T-helper 2 cell treated with Interferon-gamma antibody and Interleukin-4, amounts not matched to agents 100 ng/mL and 5 ng/mL, for 36 hours (primary cell): ENCODE measurements around the gene STAG2. TPM values are rescaled to one million over a fixed set of nuclear protein-coding genes. Genes with fewer than 3 reads are reported as not detected.
"Not testable (repeated sequence)": the region's sequence is repeated elsewhere in the genome, so short reads cannot be mapped to it uniquely, and the experiment has no call there.

ENCODE experiments used
- intact Hi-C: fragments of 100-400 bp; cut with micrococcal nuclease; formaldehyde crosslinking; loops from one replicate; pipeline ENCODE4 v1.15.1; 2023
- total RNA-seq: library from RNA; stranded (reverse); gene quantifications from 2 replicates; pipeline ENCODE4 v1.2.3, GENCODE V29; 2022

Gene STAG2
- total RNA-seq, 1 donor from 2014 or later: 73.3 TPM

GRCh38 chrX:124028182-124028581 is 66.7 kb downstream of the STAG2 start:
- intact Hi-C loops: no loop called here

DNA sequence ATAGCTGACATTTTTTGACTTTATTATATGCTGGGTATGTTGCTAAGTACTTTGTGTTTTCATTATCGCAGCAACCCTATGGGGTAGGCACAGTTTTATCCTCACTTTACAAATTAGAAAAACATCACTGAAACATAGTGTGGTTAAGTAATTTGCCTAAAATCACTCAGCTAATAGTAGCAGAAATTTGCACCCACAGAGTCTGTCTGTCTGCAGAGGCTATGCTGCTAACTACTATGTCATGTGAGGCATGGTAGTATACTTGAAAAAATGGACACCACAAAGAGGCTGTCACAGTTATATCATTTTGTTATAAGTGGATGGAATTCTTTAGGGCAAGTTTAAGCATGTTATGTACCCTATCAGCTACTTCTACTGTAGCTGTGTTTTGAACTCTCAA is 69.0 kb downstream of the STAG2 start:
- intact Hi-C loops: no loop called here

- intact Hi-C loops: no loop called here
Observed at GRCh38 chrX:124033821-124034220, 72.3 kb downstream of the STAG2 start.

- intact Hi-C loops: no loop called here
Observed at GRCh38 chrX:124035657-124036056, 74.2 kb downstream of the STAG2 start.

DNA sequence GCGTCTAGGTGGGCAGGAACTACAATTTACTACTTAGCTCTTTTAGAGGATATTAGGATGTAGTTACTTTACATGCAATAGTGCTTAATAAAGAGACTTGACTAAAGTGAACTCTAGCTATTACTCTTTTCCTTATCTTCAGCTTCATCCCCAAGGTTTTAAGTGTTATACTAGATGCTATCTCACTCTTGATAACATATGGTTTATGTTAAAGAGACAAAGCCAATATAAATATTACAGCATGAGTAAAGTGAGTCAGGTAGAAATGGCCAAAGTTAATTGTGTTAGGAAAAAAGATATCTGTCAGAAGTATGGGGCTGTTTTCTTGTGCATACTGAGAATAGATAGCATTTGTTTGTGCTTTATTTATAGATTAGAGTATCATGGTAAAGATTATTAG is 80.5 kb downstream of the STAG2 start:
- intact Hi-C loops: no loop called here

GRCh38 chrX:124045109-124045508 is 83.6 kb downstream of the STAG2 start:
- intact Hi-C loops: no loop called here

GRCh38 chrX:124084417-124084816 is 122.9 kb downstream of the STAG2 start:
- intact Hi-C loops: not testable (repeated sequence)

DNA sequence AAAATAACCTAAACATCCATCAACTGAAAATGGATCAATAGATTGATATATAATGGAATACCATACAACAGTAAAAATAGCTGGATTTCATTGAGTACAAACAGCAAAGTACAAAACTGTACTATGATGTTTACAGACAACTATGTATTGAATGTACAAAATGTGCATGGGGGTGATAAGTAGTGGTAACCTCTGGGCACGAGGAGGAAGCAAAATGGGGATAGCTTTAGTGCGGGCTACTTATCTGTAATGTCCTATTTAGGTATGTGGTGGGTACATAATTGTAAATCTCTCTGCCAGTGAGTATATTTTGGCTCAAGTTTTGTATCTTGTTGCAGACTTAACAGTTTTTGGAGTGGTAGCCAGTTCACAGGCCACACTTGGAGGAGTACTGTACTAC is 123.6 kb downstream of the STAG2 start:
- intact Hi-C loops: loop anchor here (5.0 kb wide), 1 partner anchor 132 kb away; no protein-coding TSS in a partner anchor

GRCh38 chrX:124086411-124086810 is 124.9 kb downstream of the STAG2 start:
- intact Hi-C loops: loop anchor here (1.0 to 5.0 kb wide), 4 partner anchors 22 to 207 kb away; no protein-coding TSS in a partner anchor

GRCh38 chrX:124087000-124087746 is 125.7 kb downstream of the STAG2 start:
- intact Hi-C loops: loop anchor here (1.0 to 5.0 kb wide), 4 partner anchors 23 to 208 kb away; no protein-coding TSS in a partner anchor

DNA sequence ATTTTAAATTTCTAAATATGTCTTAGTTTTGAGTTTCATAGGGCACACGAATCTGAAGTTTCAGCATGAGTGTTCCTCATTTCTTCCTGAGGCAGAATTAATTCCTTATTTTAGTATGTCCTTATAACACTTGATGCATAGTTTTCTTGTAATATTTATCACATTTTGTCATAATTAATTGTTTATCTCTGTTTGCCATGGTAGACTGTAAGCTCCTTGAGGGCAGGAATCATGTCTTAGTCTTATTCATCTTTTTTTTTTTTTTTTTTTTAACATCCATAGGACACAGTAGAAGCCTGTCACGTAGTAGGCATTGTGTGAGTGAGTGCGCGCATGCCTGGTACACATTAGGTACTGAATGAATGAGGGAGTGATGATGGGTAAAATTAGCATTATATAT is 131.7 kb downstream of the STAG2 start:
- intact Hi-C loops: loop anchor here (5.0 to 10.0 kb wide), 2 partner anchors 254 to 292 kb away; partner anchors contain the start of gene SH2D1A

GRCh38 chrX:124097116-124097515 is 135.6 kb downstream of the STAG2 start:
- intact Hi-C loops: loop anchor here (10.0 kb wide), 1 partner anchor 288 kb away; no protein-coding TSS in a partner anchor

DNA sequence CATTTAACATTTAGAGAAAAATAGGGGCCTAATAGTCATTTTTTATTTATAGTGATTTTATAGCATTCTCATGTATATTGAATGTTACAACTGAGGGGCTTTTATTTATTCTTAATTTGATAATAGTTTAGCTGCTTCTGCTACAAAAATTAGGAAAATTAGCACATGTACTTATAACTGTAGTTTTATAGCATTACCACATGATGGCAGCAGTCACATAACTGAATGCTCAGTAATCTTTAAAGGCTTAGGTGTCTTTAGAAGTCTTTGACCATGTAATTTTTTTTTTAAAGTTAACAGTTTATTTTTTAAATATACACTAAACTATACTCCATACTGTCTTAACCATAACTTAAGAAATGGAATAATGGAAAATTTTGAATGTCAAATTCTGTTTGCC is 136.6 kb downstream of the STAG2 start:
- intact Hi-C loops: loop anchor here (10.0 kb wide), 1 partner anchor 287 kb away; no protein-coding TSS in a partner anchor

GRCh38 chrX:124103966-124104365 is 142.5 kb downstream of the STAG2 start:
- intact Hi-C loops: no loop called here

- intact Hi-C loops: not testable (repeated sequence)
Observed at GRCh38 chrX:124104512-124104911, 143.0 kb downstream of the STAG2 start.

- intact Hi-C loops: no loop called here
Observed at GRCh38 chrX:124113621-124114600, 152.4 kb downstream of the STAG2 start.

DNA sequence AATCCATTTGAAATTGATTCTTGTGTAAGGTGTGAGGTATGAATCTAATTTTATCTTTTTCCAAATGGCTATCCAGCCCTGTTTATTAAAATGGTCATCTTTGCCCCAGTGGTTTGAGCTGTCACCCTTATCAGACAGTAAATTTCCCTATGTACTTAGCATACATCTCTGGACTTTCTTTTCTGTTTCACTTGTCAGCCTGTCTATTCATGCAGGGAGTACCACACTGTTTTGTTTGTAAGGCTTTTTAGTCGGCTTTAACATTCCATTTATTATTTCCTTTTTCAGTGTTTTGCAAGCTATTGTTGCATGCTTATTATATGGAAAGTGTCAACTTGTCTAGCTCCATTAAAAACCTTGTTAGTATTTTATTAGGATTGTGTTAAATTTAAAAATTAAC is 155.8 kb downstream of the STAG2 start:
- intact Hi-C loops: no loop called here

DNA sequence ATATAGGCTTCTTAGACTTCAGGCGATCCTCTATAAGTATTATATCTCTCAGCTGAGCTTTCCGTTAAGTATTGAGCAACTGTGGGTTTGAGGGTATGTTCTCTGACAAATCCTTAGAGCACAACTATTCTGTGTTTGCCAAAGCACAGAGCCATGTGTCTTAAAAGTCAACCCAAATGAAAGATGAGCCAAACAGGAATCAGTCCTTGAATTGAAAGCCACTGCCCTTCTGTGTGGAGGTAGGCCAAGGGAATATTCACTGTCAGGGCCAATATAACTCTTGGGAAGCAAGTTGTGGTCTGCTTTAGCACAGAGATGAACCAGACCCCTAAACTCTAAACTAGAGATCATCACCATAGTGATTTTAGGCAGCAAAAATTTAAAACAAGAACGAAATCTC is 164.0 kb downstream of the STAG2 start:
- intact Hi-C loops: no loop called here

GRCh38 chrX:124127496-124127895 is 166.0 kb downstream of the STAG2 start:
- intact Hi-C loops: no loop called here

DNA sequence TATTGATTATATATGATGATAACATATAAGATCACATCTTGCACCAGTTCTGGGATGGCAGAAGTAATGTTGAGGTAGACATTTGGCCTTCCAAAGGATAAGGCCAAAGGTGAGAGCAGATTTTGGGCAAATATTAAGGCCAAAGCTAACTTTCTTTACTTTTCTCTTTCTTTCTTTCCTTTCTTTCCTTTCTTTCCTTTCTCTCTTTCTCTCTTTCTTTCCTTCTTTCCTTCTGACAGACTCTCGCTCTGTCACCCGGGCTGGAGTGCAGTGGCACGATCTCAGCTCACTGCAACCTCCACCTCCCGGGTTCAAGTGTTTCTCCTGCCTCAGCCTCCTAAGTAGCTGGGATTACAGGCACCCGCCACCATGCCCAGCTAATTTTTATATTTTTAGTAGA is 170.9 kb downstream of the STAG2 start:
- intact Hi-C loops: not testable (repeated sequence)

GRCh38 chrX:124145749-124146148 is 184.2 kb downstream of the STAG2 start:
- intact Hi-C loops: no loop called here

- intact Hi-C loops: no loop called here
Observed at GRCh38 chrX:124151195-124151594, 189.7 kb downstream of the STAG2 start.
